HG02642 (cell line): ENCODE measurements around the gene GALNT17.

ENCODE experiments used
- ATAC-seq: cut with Tn5 transposase; IDR thresholded peaks from one replicate; pipeline ENCODE4 v1.9.1; 2021; ENCODE audit warnings: mild to moderate bottlenecking; ENCODE audit not compliant: unreplicated experiment, poor library complexity

The GALNT17 gene

DNA sequence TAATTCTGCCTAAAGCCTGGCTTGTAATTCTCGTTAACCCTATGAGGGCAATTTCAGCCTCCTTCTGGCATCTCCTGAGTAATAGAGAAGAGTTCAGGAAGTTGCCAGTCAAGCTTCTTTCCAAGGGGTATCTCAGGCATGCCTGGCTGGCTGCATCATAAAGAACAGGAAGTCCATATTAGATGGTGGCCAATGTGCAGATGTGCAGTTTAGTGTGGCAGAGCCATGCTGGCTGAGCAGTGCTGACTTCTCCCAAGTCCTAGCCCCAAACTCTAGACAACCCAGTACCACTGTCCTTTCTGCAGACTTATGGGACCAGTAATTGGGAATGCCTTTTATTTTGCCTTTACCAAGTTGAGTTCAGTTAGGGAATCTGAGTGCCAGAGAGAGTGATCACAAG is 517.9 kb downstream of the GALNT17 start:
- ATAC-seq, result no peak

DNA sequence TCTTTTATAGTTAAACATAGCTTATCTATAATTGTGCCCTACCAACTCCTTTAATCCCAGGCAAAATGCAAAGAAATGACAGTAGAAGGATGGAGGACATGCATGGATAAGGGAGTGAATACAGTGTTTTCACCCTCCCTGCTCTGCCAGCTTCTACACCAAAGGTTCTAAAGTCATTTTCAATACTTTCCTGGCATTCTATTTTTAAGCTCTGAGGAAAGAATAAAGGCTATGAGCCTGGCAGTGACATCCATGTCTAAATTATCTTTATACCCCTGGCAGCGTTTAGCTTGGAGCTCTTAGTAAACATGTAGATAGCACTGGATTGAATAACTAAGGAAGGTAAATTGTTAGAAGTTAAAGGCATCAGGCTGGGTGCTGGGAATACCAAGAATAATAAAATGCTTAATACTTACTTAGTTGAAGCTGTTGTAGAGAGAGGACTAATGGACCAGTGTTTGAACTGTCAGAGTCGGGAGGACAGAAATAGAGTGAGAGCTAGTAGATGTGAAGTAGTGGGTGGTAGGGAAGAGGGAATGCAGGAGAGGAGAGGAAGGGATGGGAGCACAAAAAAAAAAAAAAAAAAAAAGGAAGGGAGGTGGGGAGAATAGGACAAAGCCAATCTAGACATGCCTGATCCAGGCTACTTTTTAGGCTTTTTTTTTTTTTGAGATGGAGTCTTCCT is 518.9 kb downstream of the GALNT17 start:
- no peak for ATAC-seq

DNA sequence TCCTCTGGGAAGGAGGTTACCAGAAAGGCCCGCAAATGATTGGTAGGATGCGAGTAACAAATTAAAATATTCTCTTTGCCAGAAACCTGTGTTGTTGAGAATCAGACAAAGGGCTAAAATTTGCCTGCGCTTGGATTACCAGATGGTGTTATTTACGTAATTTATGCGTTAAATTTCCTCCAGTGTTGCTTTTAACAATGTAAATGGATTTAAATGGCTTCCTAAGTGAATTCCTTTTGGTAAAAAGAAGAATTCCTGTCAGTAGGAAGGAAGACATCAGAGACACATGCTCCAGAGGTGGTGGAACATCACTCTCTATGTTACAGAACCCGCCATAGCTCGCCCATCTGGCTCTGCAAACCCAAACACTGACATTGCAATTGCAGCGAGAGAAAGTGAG is 520.6 kb downstream of the GALNT17 start:
- ATAC-seq, result no peak

DNA sequence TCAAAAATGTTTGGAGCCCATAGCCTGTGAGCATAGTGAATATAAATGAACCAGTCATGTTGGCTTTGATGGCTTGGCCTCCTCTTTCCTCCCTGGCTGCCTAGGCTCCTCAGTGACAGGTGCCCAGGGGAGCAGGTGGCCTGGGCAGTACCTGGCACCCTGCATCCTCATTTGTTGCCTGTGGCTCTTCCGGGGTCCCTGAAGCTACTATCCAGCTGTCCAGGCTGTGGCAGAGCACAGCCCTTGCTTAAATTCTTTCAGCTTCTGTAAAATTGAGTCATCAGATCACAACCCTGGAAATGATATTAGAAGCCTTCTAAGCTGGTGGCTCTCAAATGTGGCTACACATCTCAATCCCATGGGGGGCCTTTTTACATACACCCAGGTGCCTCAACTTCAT is 525.4 kb downstream of the GALNT17 start:
- ATAC-seq, result no peak

DNA sequence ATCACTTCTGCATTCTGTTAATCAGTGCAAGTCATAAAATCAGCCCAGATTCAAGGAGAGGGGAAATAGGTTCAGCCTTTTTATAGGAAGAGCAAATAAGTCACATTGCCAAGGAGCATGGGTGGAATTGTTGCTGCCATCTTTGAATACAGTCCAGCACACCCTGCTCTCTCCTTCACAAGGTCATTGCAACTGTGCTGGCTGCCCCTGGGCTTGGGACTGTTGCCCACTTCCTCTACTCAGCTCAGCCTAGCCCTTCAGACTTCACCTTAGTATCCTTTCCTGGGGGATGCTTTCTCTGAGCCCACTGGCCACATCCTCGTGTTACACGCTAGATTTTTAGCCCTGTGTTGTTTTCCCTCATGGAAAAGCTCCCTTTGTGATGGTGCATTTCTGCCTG is 527.7 kb downstream of the GALNT17 start:
- ATAC-seq, result no peak

DNA sequence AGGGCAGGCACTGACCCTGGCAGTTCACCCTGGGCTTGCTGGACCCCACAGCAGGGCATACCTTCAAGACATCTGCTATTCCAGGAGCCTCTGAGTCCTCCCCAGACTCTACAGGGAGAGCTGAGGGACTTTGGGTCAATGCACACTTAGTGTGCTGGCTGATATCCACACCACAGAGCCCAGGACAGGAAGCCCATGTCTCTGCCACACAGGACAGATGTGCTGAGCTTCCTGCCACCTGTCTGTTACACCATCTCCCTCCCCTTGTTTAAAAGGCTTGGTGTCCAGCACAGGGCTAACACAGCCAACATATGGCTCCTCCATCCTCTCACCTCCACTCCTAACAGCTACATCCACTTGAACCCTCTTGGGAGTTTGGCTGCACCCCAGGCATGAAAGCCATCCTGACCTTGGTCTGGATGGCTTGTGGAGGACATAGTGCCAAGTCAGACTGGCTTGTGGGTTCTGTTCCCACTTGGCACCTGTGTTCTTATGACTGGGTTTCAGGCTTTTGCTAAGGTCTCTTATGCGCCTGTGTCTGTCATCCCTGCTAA is 529.8 kb downstream of the GALNT17 start:
- no peak for ATAC-seq

DNA sequence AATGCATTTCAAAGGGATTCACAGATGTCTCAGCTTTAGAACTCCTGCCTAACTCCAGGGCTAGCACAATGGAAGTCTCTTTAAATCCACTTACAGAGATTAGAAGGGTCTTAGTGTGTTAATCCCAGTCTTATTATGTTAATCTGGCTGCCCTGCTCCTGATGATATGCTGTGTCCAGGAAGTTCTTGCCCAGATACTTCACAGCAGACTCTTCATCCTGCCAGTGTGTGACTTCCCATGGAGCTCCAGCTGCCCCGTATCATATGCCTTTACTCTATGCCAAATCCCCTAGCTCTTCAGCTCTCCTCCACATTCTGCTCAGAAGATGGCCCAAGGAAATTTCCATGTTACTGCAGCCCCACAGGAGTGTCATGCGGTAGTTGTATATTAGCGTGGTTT is 533.8 kb downstream of the GALNT17 start:
- no peak for ATAC-seq

DNA sequence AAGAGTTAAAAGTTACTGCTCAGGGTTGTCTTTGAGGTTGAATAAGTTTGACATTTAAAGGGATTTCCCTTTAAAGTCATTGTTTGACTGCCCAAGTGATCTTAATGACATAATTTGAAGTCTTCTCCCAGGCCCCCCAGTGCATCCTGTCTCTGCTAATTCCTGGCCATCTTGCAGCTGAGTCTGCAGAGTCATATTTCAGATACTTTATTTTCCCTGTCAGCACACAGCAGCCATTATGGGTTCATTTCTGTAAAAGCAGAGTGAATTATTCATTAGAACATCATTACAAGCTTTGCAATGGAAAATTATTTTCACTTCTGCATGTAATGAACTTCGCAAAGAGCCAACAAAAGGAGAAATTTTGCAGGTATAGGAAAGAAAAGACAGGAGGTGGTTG is 536.6 kb downstream of the GALNT17 start:
- no peak for ATAC-seq

DNA sequence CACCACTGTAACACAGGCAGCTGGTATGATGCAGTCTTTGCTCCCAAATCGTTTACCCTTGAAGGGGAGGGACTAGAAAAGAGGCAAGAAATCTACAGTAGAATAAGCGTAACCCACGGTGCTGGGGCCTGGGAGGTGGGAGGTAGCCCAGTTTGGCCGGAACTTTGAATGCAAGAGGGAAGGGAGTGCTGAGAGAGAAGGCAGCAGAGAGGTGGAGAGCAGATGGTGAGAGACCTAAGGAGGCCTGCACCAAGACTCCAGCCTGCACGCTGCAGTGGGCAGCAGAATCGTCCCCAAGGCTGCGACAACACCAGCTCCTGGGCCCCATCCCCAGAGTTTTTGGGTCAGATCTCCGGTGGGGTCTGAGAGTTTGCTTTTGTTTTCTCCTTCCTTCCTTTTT is 547.5 kb downstream of the GALNT17 start:
- no peak for ATAC-seq

DNA sequence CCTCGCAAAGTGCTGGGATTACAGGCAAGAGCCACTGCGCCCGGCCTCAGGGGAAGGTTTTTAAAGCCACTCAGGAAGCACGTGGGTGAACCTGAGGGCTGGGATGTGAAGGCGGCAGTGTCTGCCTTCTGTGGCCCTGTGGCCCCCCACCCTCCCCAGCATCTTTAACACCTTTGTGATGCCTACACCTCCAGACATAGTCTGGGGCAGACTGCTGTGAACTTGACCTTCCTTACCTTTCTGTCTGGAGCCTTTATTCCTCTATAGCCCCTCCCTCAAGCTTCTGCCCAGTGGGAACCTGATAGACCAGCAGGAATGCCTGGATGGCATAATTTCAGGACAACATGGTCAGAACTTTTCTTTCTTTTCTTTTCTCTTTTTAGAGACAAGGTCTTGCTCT is 550.2 kb downstream of the GALNT17 start:
- no peak for ATAC-seq

DNA sequence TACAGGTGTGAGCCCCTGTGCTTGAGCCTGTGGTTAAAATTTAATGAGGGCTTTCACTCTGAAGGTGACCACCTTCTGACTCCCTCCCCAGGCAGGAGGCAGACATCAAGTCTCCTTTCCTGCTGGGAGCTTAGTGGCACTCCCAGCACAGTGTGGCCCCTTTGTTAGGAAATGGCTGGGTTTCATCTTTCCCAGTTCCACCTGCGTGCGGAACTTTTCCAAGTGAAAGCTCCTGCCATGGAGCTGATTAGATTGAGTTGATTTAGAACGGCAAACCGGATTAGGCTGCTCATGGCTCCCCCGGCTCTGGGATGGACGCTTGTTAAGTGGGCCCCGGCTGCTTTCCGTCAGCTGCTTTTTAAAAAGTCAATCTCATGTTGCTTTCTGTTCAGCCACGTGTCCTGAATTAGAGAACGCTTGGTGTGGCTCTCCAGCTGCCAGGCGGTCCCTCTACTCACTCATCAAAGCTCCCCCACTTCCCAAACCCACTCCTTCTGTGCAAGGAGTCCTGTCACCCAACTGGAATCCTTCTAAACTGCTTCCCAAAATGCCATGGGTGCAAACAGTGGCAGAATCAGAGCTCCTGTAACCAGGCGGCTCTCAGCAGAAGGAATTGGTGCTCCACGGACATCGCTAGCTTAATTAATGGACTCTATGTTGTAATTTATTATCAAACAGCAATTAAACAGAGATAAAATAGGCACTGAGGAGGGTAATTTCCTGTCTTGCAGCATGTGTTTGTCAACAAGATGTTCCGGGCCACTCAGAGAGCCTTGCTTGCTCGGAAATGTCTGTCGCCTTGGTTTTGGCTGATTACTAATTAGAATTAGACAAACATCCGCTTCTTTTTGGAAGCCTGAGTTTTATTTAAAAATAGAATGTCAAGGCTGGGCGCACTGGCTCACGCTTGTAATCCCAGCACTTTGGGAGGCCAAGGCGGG is 551.2 kb downstream of the GALNT17 start:
- ATAC-seq, result no peak

DNA sequence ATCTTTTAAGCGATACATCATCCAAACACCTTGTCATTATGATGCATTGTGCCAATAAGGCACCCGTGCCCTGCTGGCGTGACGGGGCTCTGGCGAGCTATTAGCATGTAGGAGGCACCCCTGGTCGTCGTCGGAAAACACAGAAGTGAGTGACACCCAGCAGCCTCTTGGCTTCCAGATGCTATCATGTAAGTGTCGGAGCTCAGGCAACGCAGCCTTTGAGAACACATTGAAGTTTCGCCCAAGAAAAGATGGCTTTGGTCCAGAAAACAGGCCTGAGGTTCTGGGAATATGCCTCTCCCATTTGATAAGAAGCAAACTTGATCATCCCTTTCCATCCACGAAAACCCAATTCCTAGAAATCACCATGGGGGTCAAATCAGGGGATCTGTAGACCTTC is 555.3 kb downstream of the GALNT17 start:
- ATAC-seq, result no peak

DNA sequence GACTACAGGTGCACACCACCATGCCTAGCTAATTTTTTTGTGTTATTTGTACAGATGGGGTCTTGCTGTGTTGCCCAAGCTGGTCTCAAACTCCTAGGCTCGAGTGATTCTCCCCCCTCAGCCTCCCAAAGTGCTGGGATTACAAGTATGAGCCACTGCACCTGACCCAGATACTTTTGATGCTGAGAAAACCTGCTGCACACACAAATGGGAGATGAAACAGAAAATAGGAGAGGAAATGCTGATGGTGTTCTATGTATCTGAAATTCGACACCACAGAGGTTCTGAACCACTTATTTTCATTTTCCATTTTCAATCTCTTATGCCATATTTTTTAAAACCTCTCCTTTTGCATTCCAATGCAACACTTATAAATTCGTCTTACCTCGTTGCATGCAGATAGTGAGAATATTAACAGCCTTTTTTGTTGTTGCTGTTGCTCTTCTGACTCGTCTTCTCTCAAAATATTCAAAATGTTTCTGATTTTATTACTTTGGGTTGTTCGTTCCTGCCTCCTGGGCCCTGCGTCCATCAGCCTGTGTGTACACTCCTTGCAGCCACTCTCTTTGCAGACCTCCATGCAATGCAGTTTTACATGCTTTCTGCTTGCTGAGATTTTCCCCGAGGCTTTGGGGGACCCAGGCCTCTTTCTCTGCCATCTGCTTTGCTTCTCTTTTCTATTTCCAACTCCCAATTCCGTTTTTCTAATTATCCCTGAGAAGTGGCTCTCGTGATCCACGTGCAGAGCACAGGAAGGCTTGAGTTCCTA is 556.1 kb downstream of the GALNT17 start:
- ATAC-seq, result no peak

DNA sequence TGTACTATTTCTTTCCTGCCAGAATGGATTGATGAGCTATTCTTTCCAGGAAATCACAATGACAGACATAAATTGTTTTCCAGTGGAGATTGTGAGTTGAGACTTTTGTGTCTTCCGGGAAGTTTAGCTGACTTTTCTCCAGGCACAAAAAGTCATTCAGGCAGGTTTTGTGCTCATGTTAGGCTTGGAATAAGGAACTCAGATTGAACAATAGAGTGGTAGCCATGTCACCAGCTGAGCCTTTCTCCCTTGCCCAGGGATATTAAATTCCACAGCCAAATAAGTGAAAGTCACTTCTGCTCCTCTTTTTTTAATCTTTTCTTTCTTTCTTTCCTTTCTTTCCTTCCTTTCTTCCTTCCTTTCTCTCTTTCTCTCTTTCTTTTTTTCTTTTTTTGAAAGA is 559.6 kb downstream of the GALNT17 start:
- no peak for ATAC-seq

DNA sequence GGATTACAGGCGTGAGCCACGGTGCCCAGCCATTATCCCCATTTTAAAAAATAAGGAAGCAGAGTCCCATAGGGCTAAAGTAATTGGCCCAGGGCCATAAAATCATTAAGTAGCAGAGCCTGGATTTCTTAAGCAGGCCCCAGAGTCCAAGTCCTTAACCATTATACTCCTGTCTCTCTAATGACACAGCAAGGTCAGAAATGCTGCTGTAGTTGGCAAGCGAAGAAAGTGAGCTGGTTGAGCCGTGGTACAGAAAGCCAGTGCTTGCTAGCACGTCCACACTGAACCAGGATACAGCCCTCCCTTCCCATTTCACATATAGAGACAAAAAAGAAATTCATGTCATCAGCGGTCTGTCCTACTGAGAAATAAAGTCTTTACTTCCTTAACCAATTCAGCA is 562.7 kb downstream of the GALNT17 start:
- ATAC-seq, result no peak

DNA sequence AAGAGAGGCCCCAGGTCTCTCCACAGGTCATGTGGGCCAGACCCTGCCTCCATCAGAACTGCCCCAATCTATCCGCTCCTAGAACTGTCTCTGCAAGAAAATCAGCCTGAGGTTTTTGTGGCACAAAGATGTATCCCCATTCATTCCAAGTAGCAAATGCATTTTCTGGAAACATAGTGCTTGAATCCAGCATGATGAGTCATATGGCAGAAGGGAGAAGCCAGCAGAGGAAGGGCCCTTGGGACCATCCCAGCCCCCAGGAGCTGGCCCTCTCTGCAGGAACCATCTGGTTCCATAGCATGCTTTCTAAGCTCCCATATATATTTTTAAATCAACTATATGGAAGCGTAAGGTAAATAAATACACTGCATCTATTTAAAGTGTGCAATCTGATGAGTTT is 563.2 kb downstream of the GALNT17 start:
- ATAC-seq, result no peak

DNA sequence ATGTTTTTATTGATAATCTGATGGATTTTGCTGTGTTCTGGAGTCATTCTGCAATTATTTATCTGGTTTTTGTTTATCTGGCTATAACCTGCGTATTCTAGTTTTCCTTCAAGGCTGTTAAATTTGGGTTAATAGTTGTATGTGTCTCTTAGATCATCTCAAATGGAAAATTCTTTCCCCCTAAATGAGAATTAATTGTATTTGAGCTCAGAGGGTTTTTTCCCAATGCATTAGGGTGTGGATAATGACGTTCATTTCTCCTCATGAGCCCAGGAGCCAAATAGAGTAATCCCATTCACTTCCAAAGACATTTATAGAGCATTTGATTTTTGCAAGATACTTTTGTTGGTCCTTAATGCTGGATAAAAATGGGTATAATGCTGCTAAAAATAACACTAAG is 564.6 kb downstream of the GALNT17 start:
- no peak for ATAC-seq

DNA sequence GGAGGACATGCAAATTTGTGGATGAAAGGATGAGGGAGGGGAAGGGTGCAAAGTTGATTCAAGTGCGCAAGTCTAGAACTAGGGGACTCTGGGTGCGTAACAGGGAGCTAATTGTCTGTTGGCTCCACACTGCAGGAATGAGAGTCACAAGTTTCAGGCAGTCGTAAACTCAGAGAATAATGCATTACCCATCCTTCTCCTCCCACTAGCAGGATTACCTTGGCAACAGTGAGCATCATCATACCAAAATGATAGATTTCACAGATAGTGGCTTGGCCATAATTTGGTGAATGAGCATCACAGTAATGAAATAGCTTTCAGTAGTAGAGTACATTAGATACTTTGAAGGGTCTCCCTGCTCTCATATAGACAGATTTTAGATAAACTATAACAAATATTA is 565.5 kb downstream of the GALNT17 start:
- ATAC-seq, result no peak

DNA sequence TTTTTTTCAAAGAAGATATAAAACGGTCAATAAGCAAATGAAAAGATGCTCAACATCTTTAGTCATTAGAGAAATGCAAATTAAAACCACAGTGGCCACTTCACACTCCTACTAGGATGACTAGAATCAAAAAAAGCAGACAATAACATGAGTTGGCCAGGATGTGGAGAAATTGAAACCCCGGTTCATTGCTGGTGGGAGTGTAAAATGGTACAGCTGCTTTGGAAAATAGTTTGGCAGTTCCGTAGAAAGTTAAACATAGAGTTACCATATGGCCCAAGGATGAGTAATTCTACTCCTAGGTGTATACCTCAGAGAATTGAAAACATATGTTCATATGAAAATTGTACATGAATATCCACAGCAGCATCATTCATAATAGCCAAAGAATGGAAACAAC is 573.3 kb downstream of the GALNT17 start:
- ATAC-seq, result no peak

DNA sequence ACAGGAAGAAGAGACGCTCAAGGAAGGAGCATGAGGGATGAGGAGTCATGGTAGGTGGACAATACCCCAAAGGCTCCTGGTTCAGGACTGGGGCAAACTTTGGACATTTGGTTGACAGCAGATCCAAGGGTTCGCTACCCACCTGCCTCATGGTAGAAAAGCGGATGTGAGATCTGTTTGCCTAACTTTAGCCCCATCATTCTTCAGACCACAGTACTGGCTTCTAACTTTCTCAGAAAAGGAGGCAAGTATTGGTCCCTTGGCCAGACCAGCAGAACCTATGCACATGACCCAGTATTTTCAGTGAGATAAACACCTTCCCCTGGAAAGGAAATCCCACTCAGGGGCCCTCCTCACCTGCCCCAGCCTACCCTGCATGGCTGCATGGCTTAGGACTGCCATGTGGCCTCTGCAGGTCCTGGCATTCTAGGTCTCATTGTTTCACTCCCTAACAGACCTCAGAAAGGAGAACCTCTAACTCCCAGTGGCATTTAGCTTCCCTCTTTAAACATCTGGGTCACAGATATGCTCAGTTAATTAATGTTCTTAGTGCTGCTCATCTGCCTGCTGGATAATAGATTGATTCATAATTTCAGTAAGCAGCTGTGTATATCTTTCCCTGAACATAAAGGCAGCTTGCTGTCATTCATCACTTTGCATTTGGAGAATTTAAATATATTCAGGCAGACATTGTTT is 574.1 kb downstream of the GALNT17 start:
- ATAC-seq, result no peak
